GM18498 (cell line): ENCODE measurements around the gene CYBC1.

Experiments used
- ATAC-seq: cut with Tn5 transposase; IDR thresholded peaks from one replicate; pipeline ENCODE4 v1.9.1; 2021; ENCODE audit warnings: mild to moderate bottlenecking, moderate library complexity; ENCODE audit not compliant: unreplicated experiment

The CYBC1 gene

GRCh38 chr17:82411396-82412053 is 39.0 kb downstream of the CYBC1 start:
- no peak for ATAC-seq

- no peak for ATAC-seq
Observed at GRCh38 chr17:82410014-82410716, 40.4 kb downstream of the CYBC1 start.

GRCh38 chr17:82408938-82409318 is 41.6 kb downstream of the CYBC1 start:
- ATAC-seq, result no peak

GRCh38 chr17:82408288-82408937 is 42.1 kb downstream of the CYBC1 start:
- ATAC-seq, result no peak

- ATAC-seq, result no peak
Observed at GRCh38 chr17:82407255-82407654, 43.3 kb downstream of the CYBC1 start.

- no peak for ATAC-seq
Observed at GRCh38 chr17:82406131-82406671, 44.4 kb downstream of the CYBC1 start.

- ATAC-seq, result no peak
Observed at GRCh38 chr17:82405051-82405450, 45.5 kb downstream of the CYBC1 start.

GRCh38 chr17:82403662-82404660 is 46.6 kb downstream of the CYBC1 start:
- no peak for ATAC-seq

GRCh38 chr17:82402865-82403264 is 47.7 kb downstream of the CYBC1 start:
- peak; percentile 78 for ATAC-seq

- ATAC-seq, result no peak
Observed at GRCh38 chr17:82400830-82401229, 49.7 kb downstream of the CYBC1 start.

- no peak for ATAC-seq
Observed at GRCh38 chr17:82400206-82400605, 50.3 kb downstream of the CYBC1 start.

GRCh38 chr17:82399601-82400101 is 50.9 kb downstream of the CYBC1 start:
- no peak for ATAC-seq

- no peak for ATAC-seq
Observed at GRCh38 chr17:82399041-82399441, 51.5 kb downstream of the CYBC1 start.

GRCh38 chr17:82397449-82398335 is 52.9 kb downstream of the CYBC1 start:
- ATAC-seq, result no peak

- no peak for ATAC-seq
Observed at GRCh38 chr17:82396601-82397435, 53.7 kb downstream of the CYBC1 start.

- ATAC-seq, result no peak
Observed at GRCh38 chr17:82394278-82394677, 56.3 kb downstream of the CYBC1 start.

- ATAC-seq, result no peak
Observed at GRCh38 chr17:82392941-82393340, 57.6 kb downstream of the CYBC1 start.
